Measurements from ENCODE around the gene TSPAN9.

The TSPAN9 gene

DNA sequence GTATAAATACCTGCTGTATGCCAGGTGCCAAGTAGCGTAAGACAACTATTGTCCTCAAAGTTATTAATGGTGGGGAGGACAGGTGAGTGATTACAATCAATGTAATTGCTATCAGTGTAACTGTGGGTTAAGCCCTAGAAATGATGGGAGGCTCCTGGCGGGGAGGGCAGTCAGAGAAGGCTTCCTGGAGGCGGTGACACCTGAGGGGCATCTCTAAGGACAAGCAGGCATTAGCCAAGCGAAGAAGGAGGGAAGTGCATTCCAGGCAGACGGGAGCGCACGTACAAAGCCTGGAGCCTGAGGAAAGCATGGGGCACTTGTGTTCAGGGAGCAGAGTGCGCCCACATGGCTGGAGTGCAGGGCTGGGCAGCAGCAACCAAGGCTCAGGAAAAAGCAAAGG, 230.9 kb downstream of the TSPAN9 start:
- DNase-seq = no peak
- H3K4me3 ChIP-seq (ENCODE audit: low read depth, low read length) = no peak overlapping the region
- H3K27ac ChIP-seq = no peak overlapping the region
- no peaks in the 10 kb centered on the region for H3K27me3 ChIP-seq (ENCODE audit: insufficient read depth, low read depth, severe bottlenecking)
- H3K36me3 ChIP-seq = no peaks in the 10 kb centered on the region; the same call in 1 of the 2 replicates
- TF ChIP-seq CTCF (IDR thresholded peaks at IDR 0.05; ENCODE audit: low read depth, low read length) = no peak
- H3K9me3 ChIP-seq (ENCODE audit: severe bottlenecking) = no peaks in the 10 kb centered on the region

- Histone ChIP-seq H3K36me3 (no peaks in the 10 kb centered on the region; the same call in 1 of the 2 replicates), H3K27me3 (ENCODE audit: insufficient read depth, low read depth, severe bottlenecking) (no peaks in the 10 kb centered on the region), H3K27ac (no peak overlapping the region), H3K9me3 (ENCODE audit: severe bottlenecking) (no peaks in the 10 kb centered on the region), H3K4me3 (ENCODE audit: low read depth, low read length) (no peak overlapping the region)
- DNase-seq = no peak
- TF ChIP-seq CTCF (IDR thresholded peaks at IDR 0.05; ENCODE audit: low read depth, low read length) = no peak
These were observed 231.4 kb downstream of the TSPAN9 start for GRCh38 chr12:3308609-3309008.

DNA sequence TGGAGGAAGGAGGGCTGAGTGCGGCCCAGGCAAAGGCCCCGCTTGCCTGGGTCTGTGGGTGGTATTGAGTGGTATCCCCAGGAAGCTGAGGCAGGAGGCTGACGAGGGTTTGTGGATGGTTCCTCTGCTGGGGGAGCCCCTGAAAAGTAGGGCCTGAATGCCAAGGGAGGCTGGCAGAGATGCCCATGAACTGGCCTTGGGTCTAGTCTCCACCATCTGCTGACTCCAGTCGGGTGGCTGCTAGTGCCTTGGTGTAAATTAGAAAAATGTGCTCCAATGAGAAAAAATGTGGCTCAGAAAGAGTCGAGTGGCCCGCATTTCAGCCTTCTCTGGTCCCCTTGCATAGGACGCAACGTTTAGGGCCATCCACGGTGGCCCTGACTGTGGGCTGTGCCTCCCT, 232.6 kb downstream of the TSPAN9 start:
- no peaks in the 10 kb centered on the region; the same call in none of the 2 replicates for H3K36me3 ChIP-seq
- TF ChIP-seq CTCF (IDR thresholded peaks at IDR 0.05; ENCODE audit: low read depth, low read length) = no peak
- H3K27me3 ChIP-seq (ENCODE audit: insufficient read depth, low read depth, severe bottlenecking) = no peaks in the 10 kb centered on the region
- no peaks in the 10 kb centered on the region for H3K9me3 ChIP-seq (ENCODE audit: severe bottlenecking)
- DNase-seq = no peak
- H3K27ac ChIP-seq = no peak overlapping the region
- no peak overlapping the region for H3K4me3 ChIP-seq (ENCODE audit: low read depth, low read length)

DNA sequence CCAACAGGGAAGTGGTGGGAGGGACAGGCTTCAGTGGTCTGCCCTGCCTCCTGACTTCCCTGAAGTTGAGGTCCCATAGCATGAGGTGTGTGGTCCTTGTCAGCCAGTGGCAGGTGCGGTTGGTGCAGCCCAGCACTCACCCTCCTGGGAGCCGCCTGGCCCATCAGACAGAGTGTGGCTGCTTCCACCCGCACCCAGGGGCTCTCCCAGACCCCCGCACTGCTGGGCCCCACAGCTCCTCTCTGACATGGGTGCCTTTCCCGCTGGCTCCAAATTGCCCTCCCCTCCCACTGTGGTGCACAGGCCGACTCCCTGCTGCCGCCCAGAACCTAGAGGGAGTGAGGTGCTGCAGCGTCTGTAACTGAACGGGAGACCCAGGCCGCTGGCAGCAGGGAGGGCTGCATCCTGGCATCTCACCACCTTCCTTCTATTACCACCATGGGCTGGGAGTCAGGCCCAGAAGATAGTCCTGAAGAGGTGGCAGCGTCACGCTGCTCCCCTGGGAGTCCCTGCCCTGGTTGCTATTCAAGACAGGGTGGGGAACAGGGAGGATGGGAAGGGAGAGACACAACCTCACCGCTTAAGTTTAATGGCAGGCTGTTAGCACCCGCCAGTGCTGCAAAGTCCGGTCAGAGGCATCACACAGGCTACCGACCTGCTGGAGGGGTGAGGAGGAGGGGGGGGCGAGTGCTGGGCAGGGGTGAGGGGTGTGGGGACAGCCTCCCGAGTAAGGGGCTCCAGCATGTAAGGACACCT, 233.3 kb downstream of the TSPAN9 start:
- Histone ChIP-seq H3K27me3 (ENCODE audit: insufficient read depth, low read depth, severe bottlenecking) (no peaks in the 10 kb centered on the region), H3K36me3 (no peaks in the 10 kb centered on the region; the same call in none of the 2 replicates), H3K9me3 (ENCODE audit: severe bottlenecking) (no peaks in the 10 kb centered on the region), H3K27ac (no peak overlapping the region), H3K4me3 (ENCODE audit: low read depth, low read length) (no peak overlapping the region)
- no peak for DNase-seq
- TF ChIP-seq CTCF (IDR thresholded peaks at IDR 0.05; ENCODE audit: low read depth, low read length) = no peak

DNA sequence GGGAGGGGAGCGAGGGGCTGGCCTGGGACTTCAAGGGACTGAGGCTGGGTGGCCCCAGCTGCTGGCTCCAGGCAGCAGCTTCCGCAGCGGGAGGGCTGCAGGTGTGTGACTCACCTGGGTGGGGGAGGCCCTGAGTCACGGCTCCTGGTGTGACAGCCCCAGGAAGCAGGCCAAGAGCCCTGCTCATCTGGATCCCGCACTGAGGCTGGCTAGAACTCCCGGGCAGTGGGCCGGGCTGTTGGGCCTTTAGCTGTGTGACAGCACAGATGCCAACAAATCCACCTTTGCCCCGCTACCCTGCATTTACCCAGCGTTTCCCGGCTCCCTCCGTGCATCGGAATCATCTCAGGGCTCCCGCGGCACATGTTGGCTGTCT, 233.8 kb downstream of the TSPAN9 start:
- DNase-seq = no peak
- no peaks in the 10 kb centered on the region for H3K9me3 ChIP-seq (ENCODE audit: severe bottlenecking)
- H3K4me3 ChIP-seq (ENCODE audit: low read depth, low read length) = no peak overlapping the region
- no peak overlapping the region for H3K27ac ChIP-seq
- no peaks in the 10 kb centered on the region; the same call in none of the 2 replicates for H3K36me3 ChIP-seq
- no peak for TF ChIP-seq CTCF (IDR thresholded peaks at IDR 0.05; ENCODE audit: low read depth, low read length)
- H3K27me3 ChIP-seq (ENCODE audit: insufficient read depth, low read depth, severe bottlenecking) = no peaks in the 10 kb centered on the region

Measured in WERI-Rb-1 (cell line).